B cell (primary cell): ENCODE data around the gene TMEM43. TPM values are rescaled to one million over a fixed set of nuclear protein-coding genes. Genes with fewer than 3 reads are reported as not detected.

Experiments used
- ATAC-seq: fragments of 200-7000 bp; cut with Tn5 transposase; one replicate; pipeline ENCODE4 v1.10.0; 2021; ENCODE audit warnings: low read depth, mild to moderate bottlenecking, moderate number of reproducible peaks, moderate library complexity
- CTCF ChIA-PET: fragments of 350-600 bp; sonication (Branson Sonifier 250); formaldehyde crosslinking; loops from one replicate; lab custom pipeline; 2021; ENCODE audit warnings: antibody characterized with exemption, inconsistent platforms; lab: Charles Lee
- POLR2A ChIA-PET: fragments of 350-600 bp; sonication (Branson Sonifier 250); formaldehyde crosslinking; loops from one replicate; lab custom pipeline; 2021; ENCODE audit warnings: antibody characterized with exemption; lab: Charles Lee
- DNase-seq: peaks from one replicate; pipeline ENCODE4 v3.0.0; 2013
- H2AFZ ChIP-seq: 2 replicates; pipeline ENCODE4 v1.6.1; 2012; ENCODE audit warnings: mild to moderate bottlenecking, low read depth, low read length; ENCODE audit not compliant: insufficient read depth, poor library complexity, severe bottlenecking
- H3K27ac ChIP-seq, 2 donors: 1 replicate in 1 of 2; 2 replicates in 1 of 2; pipeline ENCODE4 v1.5.1; 2012 to 2013; ENCODE audit warnings: low read length in 2 of 2, mild to moderate bottlenecking in 2 of 2, moderate library complexity in 1 of 2
- H3K27me3 ChIP-seq, 4 experiments: fragments of 200-600 bp in 1 of 4; sonication (generic) in 1 of 4; replicated peaks in 1 of 4; 1 replicate in 2 of 4; 2 replicates in 2 of 4; pipeline versions ENCODE4 v1.6.1 to v1.7.0; 2013 to 2016; ENCODE audit warnings: low read length in 3 of 4, mild to moderate bottlenecking in 2 of 4, mixed read lengths in 1 of 4, moderate library complexity in 1 of 4; ENCODE audit not compliant: insufficient read depth in 4 of 4, control insufficient read depth in 3 of 4; ENCODE audit errors: control extremely low read depth in 1 of 4
- H3K36me3 ChIP-seq, 2 experiments: replicated peaks in 1 of 2; 1 replicate in 1 of 2; 2 replicates in 1 of 2; pipeline versions ENCODE4 v1.6.1 to v1.7.1; 2013; ENCODE audit warnings: low read length in 1 of 2; ENCODE audit not compliant: insufficient read depth in 2 of 2, control insufficient read depth in 1 of 2; ENCODE audit errors: control extremely low read depth in 1 of 2, extremely low read depth in 1 of 2
- H3K4me1 ChIP-seq, 2 donors: fragments of 200-600 bp in 1 of 2; sonication (generic) in 1 of 2; 1 replicate in 1 of 2; 2 replicates in 1 of 2; pipeline versions ENCODE4 v1.5.1 to v1.6.1; 2013 to 2017; ENCODE audit warnings: low read length in 2 of 2; ENCODE audit not compliant: control insufficient read depth in 2 of 2, insufficient read depth in 2 of 2
- H3K4me2 ChIP-seq: replicated peaks from 2 replicates; pipeline ENCODE3; 2012; ENCODE audit warnings: mild to moderate bottlenecking, low read depth, low read length; ENCODE audit not compliant: poor library complexity, severe bottlenecking
- H3K4me3 ChIP-seq, 5 experiments: fragments of 200-600 bp in 1 of 5; sonication (generic) in 1 of 5; 1 replicate in 3 of 5; 2 replicates in 2 of 5; pipeline versions ENCODE4 v1.5.1 to v1.7.0; 2011 to 2016; ENCODE audit warnings: low read length in 4 of 5, mild to moderate bottlenecking in 4 of 5, low read depth in 2 of 5, control low read depth in 1 of 5, moderate library complexity in 1 of 5; ENCODE audit not compliant: insufficient read depth in 1 of 5; ENCODE audit errors: control extremely low read depth in 1 of 5, extremely low read depth in 1 of 5
- H3K79me2 ChIP-seq: fragments of 200-600 bp; sonication (generic); one replicate; pipeline ENCODE4 v1.6.0; 2016; ENCODE audit warnings: low read length; ENCODE audit not compliant: control insufficient read depth, insufficient read depth
- H3K9ac ChIP-seq: fragments of 200-600 bp; sonication (generic); 2 replicates; pipeline ENCODE4 v1.6.1; 2017; ENCODE audit warnings: mild to moderate bottlenecking, low read length, moderate library complexity
- H3K9me3 ChIP-seq, 3 donors: one replicate each; pipeline versions ENCODE4 v1.6.1 to v1.7.1; 2013; ENCODE audit warnings: low read length in 2 of 3; ENCODE audit not compliant: control insufficient read depth in 2 of 3, insufficient read depth in 1 of 3; ENCODE audit errors: control extremely low read depth in 1 of 3
- H4K20me1 ChIP-seq: 2 replicates; pipeline ENCODE4 v1.6.0; 2012; ENCODE audit warnings: mild to moderate bottlenecking, low read length; ENCODE audit not compliant: insufficient read depth, control insufficient read depth, poor library complexity, severe bottlenecking
- H3K27ac Mint-ChIP-seq: one replicate; pipeline ENCODE4 v1.8.0; 2021; ENCODE audit warnings: mixed read lengths
- H3K27me3 Mint-ChIP-seq: one replicate; pipeline ENCODE4 v1.8.0; 2021; ENCODE audit warnings: mixed read lengths
- H3K4me1 Mint-ChIP-seq: one replicate; pipeline ENCODE4 v1.8.0; 2021; ENCODE audit warnings: mixed read lengths
- H3K4me3 Mint-ChIP-seq: one replicate; pipeline ENCODE4 v1.8.0; 2021; ENCODE audit warnings: mixed read lengths
- H3K9me3 Mint-ChIP-seq: one replicate; pipeline ENCODE4 v1.8.0; 2022; ENCODE audit warnings: mixed read lengths; ENCODE audit not compliant: insufficient read depth
- CTCF ChIP-seq: fragments of 200-600 bp; IDR thresholded peaks from one replicate; pipeline ENCODE4 v1.8.0; 2022; ENCODE audit warnings: antibody characterized with exemption, mild to moderate bottlenecking
- EZH2 ChIP-seq: IDR thresholded peaks from 2 replicates; pipeline ENCODE4 v1.6.1; 2012; ENCODE audit warnings: borderline replicate concordance, low read depth, mild to moderate bottlenecking, moderate library complexity, low read length; ENCODE audit not compliant: insufficient read depth, poor library complexity, severe bottlenecking
- WGBS: methylation state at CpG from one replicate; pipeline ENCODE4 v1.1.5; 2013; ENCODE audit warnings: missing lambda C conversion rate; ENCODE audit not compliant: insufficient coverage; 5-methylcytosine and 5-hydroxymethylcytosine counted together
- intact Hi-C: fragments of 100-400 bp; cut with micrococcal nuclease; formaldehyde crosslinking; loops from one replicate; pipeline ENCODE4 v1.10.0; 2022
- polyA plus RNA-seq: library from polyadenylated mRNA; depleted of rRNA; stranded (reverse); fragments of >200 nt; gene quantifications from 2 replicates; pipeline ENCODE4 v1.2.3, GENCODE V29; 2012
- total RNA-seq, 2 donors: library from RNA; stranded (reverse); fragments of 120-200 nt in 1 of 2; gene quantifications; 1 replicate in 1 of 2; 2 replicates in 1 of 2; pipeline versions ENCODE4 v1.2.3 to v1.2.4, GENCODE V29; 2013 to 2022

The TMEM43 gene
- total and polyA plus RNA-seq, 2 donors (not counting 1 experiment from before 2014, with no cell fraction given) = 29.5 to 37.6 TPM

- ChIA-PET POLR2A (no interaction called here), CTCF (interaction anchor here (0.8 kb wide), 1 partner anchor 11 kb away, joined by 3 read pairs; no protein-coding TSS in a partner anchor)
- H3K36me3 ChIP-seq = peaks cover 0 to 70% of the 10 kb centered on the region in 2 experiments
- DNase-seq = no peak
- WGBS = 93% methylated on average over 5 of the region's 6 CpGs
- no peaks in the 10 kb centered on the region for H3K27me3 ChIP-seq
- H3K4me3 Mint-ChIP-seq = no peak overlapping the region
- no peak overlapping the region for H2AFZ ChIP-seq
- H3K9ac ChIP-seq = no peak overlapping the region
- peaks cover 17% of the 10 kb centered on the region for H3K79me2 ChIP-seq
- H3K27ac ChIP-seq = no peak overlapping the region
- no peaks in the 10 kb centered on the region for H3K9me3 ChIP-seq
- H4K20me1 ChIP-seq = peaks cover 19% of the 10 kb centered on the region
- no peaks in the 10 kb centered on the region for H3K27me3 Mint-ChIP-seq
- no peak overlapping the region for H3K4me3 ChIP-seq
- TF ChIP-seq EZH2 (no peak), CTCF (no peak)
- H3K4me1 Mint-ChIP-seq = peaks cover 4% of the 10 kb centered on the region
- no peaks in the 10 kb centered on the region for H3K9me3 Mint-ChIP-seq
- intact Hi-C loops = no loop called here
- H3K4me2 ChIP-seq = no peak overlapping the region
- no peak overlapping the region for H3K27ac Mint-ChIP-seq
- no peaks in the 10 kb centered on the region for H3K4me1 ChIP-seq
- no peak for ATAC-seq
These were observed 7.8 kb downstream of the TMEM43 start for GRCh38 chr3:14132689-14133088.

- H3K9me3 Mint-ChIP-seq = no peaks in the 10 kb centered on the region
These were observed 8.4 kb downstream of the TMEM43 start for GRCh38 chr3:14133188-14133800.

More at GRCh38 chr3:14133188-14133800, 8.4 kb downstream of the TMEM43 start:
- ChIA-PET POLR2A (no interaction called here), CTCF (interaction anchor here (0.6 to 0.8 kb wide), 2 partner anchors 12 to 1298 kb away, joined by 3 read pairs; no protein-coding TSS in a partner anchor)
- Histone ChIP-seq H3K79me2 (peaks cover 11% of the 10 kb centered on the region), H2AFZ (no peak overlapping the region), H3K4me2 (no peak overlapping the region), H3K36me3 (peaks cover 0 to 76% of the 10 kb centered on the region in 2 experiments), H3K27ac (no peak overlapping the region), H3K9ac (no peak overlapping the region), H4K20me1 (peaks cover 13% of the 10 kb centered on the region), H3K9me3 (no peaks in the 10 kb centered on the region), H3K4me3 (no peak overlapping the region), H3K4me1 (no peaks in the 10 kb centered on the region), H3K27me3 (no peaks in the 10 kb centered on the region)
- no peaks in the 10 kb centered on the region for H3K27me3 Mint-ChIP-seq
- TF ChIP-seq CTCF (no peak), EZH2 (no peak)
- H3K4me1 Mint-ChIP-seq = peaks cover under 1% of the 10 kb centered on the region
- ATAC-seq = no peak
- no peak overlapping the region for H3K27ac Mint-ChIP-seq
- intact Hi-C loops = no loop called here
- no peak overlapping the region for H3K4me3 Mint-ChIP-seq
- DNase-seq = no peak
- 97% methylated on average over 10 of the region's 10 CpGs for WGBS
